Body of pancreas (tissue), 4 donors: ENCODE data around the gene DLG1. TPM values are rescaled to one million over a fixed set of nuclear protein-coding genes. Genes with fewer than 3 reads are reported as not detected.
A peak's percentile ranks its signal among the peaks of the same experiment; 100 is the strongest.

Experiments used
- ATAC-seq: fragments of 150-250 bp; one replicate; pipeline ENCODE4 v1.9.1; 2016
- DNase-seq, 4 donors: peaks; one replicate each; pipeline ENCODE4 v3.0.0-alpha.2; 2019
- H3K27ac ChIP-seq, 4 donors: fragments of 200-600 bp; sonication (generic); 1 replicate in 3 of 4; 2 replicates in 1 of 4; pipeline versions ENCODE4 v1.5.1 to v1.6.1; 2016 to 2019; ENCODE audit warnings: mild to moderate bottlenecking in 1 of 4, mixed read lengths in 1 of 4, moderate library complexity in 1 of 4
- H3K27me3 ChIP-seq, 2 donors: fragments of 200-600 bp; sonication (generic); one replicate each; pipeline ENCODE4 v1.6.0; 2016; ENCODE audit warnings: mild to moderate bottlenecking in 1 of 2
- H3K36me3 ChIP-seq, 2 donors: fragments of 200-600 bp; sonication (generic); replicated peaks in 1 of 2; 2 replicates each; pipeline ENCODE4 v1.5.1; 2016; ENCODE audit warnings: low read depth in 2 of 2; ENCODE audit not compliant: insufficient read depth in 1 of 2
- H3K4me1 ChIP-seq: fragments of 200-600 bp; sonication (generic); one replicate; pipeline ENCODE4 v1.6.0; 2016
- H3K4me3 ChIP-seq, 2 donors: fragments of 200-600 bp; sonication (generic); 1 replicate in 1 of 2; 2 replicates in 1 of 2; pipeline ENCODE4 v1.5.1; 2016 to 2019
- H3K9me3 ChIP-seq, 3 donors: fragments of 200-600 bp; sonication (generic); 1 replicate in 2 of 3; 2 replicates in 1 of 3; pipeline ENCODE4 v1.5.1; 2016
- POLR2A ChIP-seq, 3 donors: fragments of 450-650 bp; IDR thresholded peaks; one replicate each; pipeline ENCODE4 v1.6.1; 2016; ENCODE audit warnings: antibody characterized with exemption in 3 of 3, mild to moderate bottlenecking in 2 of 3
- WGBS, 2 donors: methylation state at CpG; one replicate each; pipeline ENCODE4 v1.1.5; 2017; 5-methylcytosine and 5-hydroxymethylcytosine counted together
- intact Hi-C: fragments of 100-400 bp; cut with DNase I; formaldehyde crosslinking; loops from one replicate; pipeline ENCODE4 v1.15.1; 2023
- total RNA-seq, 2 donors: library from RNA; depleted of rRNA; stranded (reverse); fragments of >200 nt; gene quantifications; one replicate each; pipeline ENCODE4 v1.1.0, GENCODE V29; 2016
- TF ChIP-seq, protein P1 (sequence below), 7 experiments: fragments of 450-650 bp in 4 of 7; fragments of 200-600 bp in 3 of 7; sonication (generic) in 3 of 7; IDR thresholded peaks; one replicate each; pipeline ENCODE4 v1.5.1; 2016 to 2019; ENCODE audit warnings: antibody characterized with exemption in 7 of 7

Gene DLG1
- total RNA-seq, 2 donors from 2014 or later: 45.8 to 48.8 TPM

DNA sequence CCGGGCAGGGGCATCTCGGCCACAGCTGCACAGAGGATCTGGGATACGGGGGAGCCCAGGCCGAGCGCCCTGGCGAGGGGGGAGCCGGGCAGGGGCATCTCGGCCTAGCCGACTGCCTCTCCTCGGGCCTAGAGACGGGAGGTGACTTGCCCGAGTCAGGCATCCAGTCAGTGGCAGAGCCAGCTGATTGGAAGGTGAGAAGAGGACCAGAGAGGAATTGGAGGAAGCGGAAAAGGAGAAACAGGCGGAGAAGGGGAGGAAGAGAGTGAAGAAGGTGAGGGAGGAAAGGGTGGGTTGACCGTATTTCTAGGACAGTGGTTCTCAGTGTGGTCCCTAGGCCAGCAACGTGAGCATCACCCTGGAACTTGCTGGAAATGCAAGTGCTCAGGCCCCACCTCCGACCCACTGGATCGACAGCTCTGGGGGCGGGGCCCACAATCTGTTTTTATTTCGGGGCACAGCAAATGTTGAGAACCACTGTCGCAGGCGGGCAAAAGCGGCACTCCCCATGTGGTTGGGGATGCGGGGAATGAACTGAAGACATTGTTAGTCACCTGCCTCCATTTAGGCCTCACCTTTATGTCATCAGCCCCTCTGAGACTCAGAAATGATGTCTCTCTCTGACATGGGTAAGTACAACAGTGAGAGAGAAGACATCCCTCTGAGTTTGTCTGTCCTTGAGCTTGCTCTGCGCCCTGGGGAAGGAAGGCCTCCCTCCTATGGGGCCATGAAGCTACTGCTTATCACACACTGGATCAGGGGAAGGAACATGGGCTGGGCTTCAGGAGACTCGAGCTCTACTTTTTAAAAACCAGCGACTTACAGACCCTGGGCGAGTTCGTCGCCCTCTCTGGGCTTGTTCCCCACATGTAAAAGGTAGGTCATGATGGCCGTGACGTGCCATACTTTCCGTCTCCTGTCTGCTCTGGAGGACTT is 267.8 kb downstream of the DLG1 start:
- Histone ChIP-seq H3K4me1 (peaks cover 29% of the 10 kb centered on the region), H3K9me3 (no peaks in the 10 kb centered on the region), H3K27ac (peak overlapping the region in 1 of 4 donors; percentile 14), H3K4me3 (no peak overlapping the region), H3K27me3 (no peaks in the 10 kb centered on the region), H3K36me3 (no peaks in the 10 kb centered on the region)
- TF ChIP-seq POLR2A (IDR thresholded peaks at IDR 0.05): no peak
- TF ChIP-seq, protein P1, sequence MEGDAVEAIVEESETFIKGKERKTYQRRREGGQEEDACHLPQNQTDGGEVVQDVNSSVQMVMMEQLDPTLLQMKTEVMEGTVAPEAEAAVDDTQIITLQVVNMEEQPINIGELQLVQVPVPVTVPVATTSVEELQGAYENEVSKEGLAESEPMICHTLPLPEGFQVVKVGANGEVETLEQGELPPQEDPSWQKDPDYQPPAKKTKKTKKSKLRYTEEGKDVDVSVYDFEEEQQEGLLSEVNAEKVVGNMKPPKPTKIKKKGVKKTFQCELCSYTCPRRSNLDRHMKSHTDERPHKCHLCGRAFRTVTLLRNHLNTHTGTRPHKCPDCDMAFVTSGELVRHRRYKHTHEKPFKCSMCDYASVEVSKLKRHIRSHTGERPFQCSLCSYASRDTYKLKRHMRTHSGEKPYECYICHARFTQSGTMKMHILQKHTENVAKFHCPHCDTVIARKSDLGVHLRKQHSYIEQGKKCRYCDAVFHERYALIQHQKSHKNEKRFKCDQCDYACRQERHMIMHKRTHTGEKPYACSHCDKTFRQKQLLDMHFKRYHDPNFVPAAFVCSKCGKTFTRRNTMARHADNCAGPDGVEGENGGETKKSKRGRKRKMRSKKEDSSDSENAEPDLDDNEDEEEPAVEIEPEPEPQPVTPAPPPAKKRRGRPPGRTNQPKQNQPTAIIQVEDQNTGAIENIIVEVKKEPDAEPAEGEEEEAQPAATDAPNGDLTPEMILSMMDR (IDR thresholded peaks at IDR 0.05): no peak
- 62 to 88% methylated on average over 27 to 31 of the region's 33 CpGs for WGBS, 2 donors
- intact Hi-C loops: no loop called here
- ATAC-seq (no peak), DNase-seq (no peak)

DNA sequence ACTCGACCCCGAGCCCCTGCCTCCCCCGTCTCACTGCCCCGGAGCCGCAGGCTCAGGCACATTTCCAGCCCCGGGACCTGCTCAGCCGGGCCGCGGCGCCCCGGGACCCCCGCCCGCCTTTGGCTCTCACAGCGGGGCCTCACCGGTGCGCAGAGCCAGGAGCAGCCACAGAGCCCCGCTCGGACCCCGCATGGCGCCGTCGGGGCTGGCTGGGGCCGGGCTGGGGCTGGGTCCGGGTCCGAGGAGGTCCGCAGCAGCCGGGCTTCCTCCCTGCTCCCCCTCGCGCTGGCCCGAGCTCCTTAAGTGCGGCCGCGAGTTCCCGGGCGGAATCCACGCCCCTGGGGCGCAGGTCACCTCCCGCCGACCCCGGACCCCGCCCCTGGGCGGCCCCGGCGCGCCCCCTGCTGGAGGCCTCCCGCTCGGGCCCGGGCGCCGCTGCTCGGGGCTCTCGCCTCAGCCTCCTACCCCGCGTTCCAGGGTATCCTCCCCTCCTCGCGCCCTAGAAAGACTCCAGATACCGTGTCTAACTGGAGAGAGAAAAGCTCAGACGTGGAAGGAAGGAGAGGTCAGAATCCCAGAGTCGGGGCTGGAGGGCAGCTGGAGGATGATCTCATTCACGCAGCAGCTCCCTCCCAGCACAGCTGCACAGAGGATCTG is 268.8 kb downstream of the DLG1 start, which contains the start of gene MELTF:
Gene MELTF, minus strand, starts transcription at position 307 of the 657 bp plus-strand sequence. Its CDS starts 115 bp downstream, at position 192.
- ATAC-seq (peak; percentile 84), DNase-seq (peak; percentile 59 to 73 (median 63))
- H3K4me1 ChIP-seq: peaks cover 29% of the 10 kb centered on the region
- H3K27ac ChIP-seq: no peak within 1 kb of the TSS
- WGBS, 2 donors: 2 to 5% methylated on average over 10 to 17 of the region's 60 CpGs
- no peaks in the 10 kb centered on the region for H3K9me3 ChIP-seq
- TF ChIP-seq POLR2A (IDR thresholded peaks at IDR 0.05): no peak
- TF ChIP-seq, protein P1 (IDR thresholded peaks at IDR 0.05): peak; percentile 40 to 92 (median 78)
- H3K4me3 ChIP-seq: peak within 1 kb of the TSS in 1 of 2 donors; percentile 56
- H3K27me3 ChIP-seq: no peaks in the 10 kb centered on the region
- intact Hi-C loops: no loop called here
- no peaks in the 10 kb centered on the region for H3K36me3 ChIP-seq

DNA sequence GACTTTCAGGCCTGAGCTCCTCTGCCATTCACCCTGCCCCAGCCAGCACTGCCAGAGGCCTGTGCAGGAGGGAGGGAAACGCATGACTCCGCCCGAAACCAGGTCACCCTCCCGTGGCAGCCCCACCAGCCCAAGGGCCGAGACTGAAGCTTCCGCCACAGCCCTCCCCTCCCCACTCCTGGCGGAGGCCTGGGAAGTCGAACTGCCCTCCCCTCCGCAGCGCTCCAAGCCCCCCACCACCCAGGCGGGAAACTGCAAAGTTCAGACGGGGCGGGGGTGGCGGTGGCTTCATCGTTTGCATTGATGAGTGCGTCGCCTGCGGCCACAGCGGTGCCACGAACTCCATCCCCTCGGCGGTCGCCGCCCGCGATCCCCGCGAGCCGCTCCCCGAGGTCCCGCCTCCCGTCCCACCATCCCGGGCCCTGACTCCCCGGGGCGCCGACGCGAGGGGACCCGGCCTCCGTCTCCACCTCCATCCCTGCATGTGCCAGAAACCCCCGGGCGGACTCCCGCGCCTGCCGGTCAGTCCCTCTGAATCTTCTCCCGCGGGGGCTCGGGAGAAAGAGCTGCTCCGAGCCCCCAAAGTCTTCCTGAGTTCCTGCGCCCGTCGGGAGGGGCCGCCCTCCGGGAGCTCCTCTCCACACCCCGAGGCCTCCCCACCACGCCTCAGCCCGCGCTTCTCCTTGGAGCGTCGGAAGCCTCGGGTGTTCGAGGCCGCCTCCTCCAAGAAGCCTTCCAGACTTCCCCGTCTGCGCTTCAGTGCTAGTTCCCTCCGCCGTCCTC is 269.5 kb downstream of the DLG1 start:
- no peak for ATAC-seq
- Histone ChIP-seq H3K9me3 (no peaks in the 10 kb centered on the region), H3K27ac (no peak overlapping the region), H3K4me3 (peak overlapping the region in 1 of 2 donors; percentile 56), H3K36me3 (no peaks in the 10 kb centered on the region), H3K4me1 (peaks cover 29% of the 10 kb centered on the region), H3K27me3 (no peaks in the 10 kb centered on the region)
- TF ChIP-seq, protein P1 (IDR thresholded peaks at IDR 0.05): no peak
- no peak for TF ChIP-seq POLR2A (IDR thresholded peaks at IDR 0.05)
- intact Hi-C loops: no loop called here
- WGBS, 2 donors: 22 to 29% methylated on average over 28 to 66 of the region's 67 CpGs
- DNase-seq: no peak

DNA sequence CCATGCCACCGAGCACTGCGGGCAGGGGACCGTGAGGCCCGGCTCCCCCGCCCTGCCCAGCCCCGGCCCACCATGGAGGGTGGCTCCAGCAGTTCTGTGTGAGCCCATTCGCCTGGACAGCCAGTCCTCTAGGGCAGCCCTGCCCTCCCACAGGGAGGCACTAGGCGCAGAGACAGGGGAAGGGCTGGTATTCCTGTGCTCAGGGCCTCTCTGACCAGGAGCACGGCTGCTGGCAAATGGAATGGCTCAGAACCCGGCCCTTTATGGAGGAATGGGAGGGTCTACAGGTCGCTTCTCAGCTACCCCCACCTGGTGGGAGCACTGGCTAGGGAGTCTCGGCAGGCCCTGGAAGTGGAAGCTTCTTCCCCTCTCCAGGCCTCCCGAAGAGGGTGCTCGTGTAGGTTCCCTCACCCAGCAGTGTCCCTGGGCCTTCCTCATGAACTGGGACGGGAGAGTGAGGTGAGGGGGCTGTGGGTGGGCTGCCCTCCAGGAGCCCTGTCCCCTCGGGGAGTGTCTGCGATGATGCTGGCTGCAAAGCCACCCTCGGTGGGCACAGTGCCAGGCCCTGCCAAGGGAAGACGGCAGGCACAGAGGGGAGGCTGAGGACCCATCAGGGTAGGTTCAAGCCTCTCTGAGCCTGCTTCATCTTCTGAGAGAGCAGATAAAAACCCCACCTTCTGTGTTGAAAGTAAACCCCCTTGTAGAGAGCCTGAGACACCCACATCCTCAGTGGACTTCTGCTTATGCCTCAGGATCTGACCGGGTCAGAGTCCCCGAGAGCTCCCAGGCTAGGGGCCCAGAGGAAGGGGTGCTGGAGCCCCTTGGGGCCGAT is 270.3 kb downstream of the DLG1 start:
- Histone ChIP-seq H3K9me3 (no peaks in the 10 kb centered on the region), H3K4me3 (no peak overlapping the region), H3K4me1 (peaks cover 35% of the 10 kb centered on the region), H3K27ac (no peak overlapping the region), H3K36me3 (no peaks in the 10 kb centered on the region), H3K27me3 (no peaks in the 10 kb centered on the region)
- intact Hi-C loops: no loop called here
- 74 to 85% methylated on average over 8 to 14 of the region's 22 CpGs for WGBS, 2 donors
- TF ChIP-seq, protein P1 (IDR thresholded peaks at IDR 0.05): no peak
- no peak for TF ChIP-seq POLR2A (IDR thresholded peaks at IDR 0.05)
- DNase-seq (no peak), ATAC-seq (no peak)
